ENCODE results near the gene ZFPL1. TPM values are rescaled to one million over a fixed set of nuclear protein-coding genes. Genes with fewer than 3 reads are reported as not detected.

The ZFPL1 gene
- total and polyA plus RNA-seq, 9 of the 15 experiments (the other 6 are each of a cell fraction or from before 2014, with no cell fraction given): 3.7 to 37.5 (median 22.7) TPM

GRCh38 chr11:65040847-65041622, 43.0 kb upstream of the ZFPL1 start, which contains the start of gene SAC3D1 (continued):
- TF ChIP-seq TFAP4 (CRISPR knock-in tag; IDR thresholded peaks at IDR 0.05; ENCODE audit: borderline replicate concordance) (peak; percentile 89; the same call in 1 of the 2 replicates), ESRRB (CRISPR knock-in tag; IDR thresholded peaks at IDR 0.05; ENCODE audit: borderline replicate concordance) (no peak), ZKSCAN8 (CRISPR knock-in tag; IDR thresholded peaks at IDR 0.05) (no peak), TAF7 (tag; IDR thresholded peaks at IDR 0.05) (peak; percentile 39; the same call in 1 of the 2 replicates), NR2C1 (IDR thresholded peaks at IDR 0.05) (peak; percentile 84), NR2C1 (tag; IDR thresholded peaks at IDR 0.05) (peak; percentile 94), MLX (CRISPR knock-in tag; conservative IDR thresholded peaks at IDR 0.05) (no peak), NKRF (IDR thresholded peaks at IDR 0.05; ENCODE audit: borderline replicate concordance) (no peak), ZNF174 (CRISPR knock-in tag; IDR thresholded peaks at IDR 0.05) (no peak), STAT6 (CRISPR knock-in tag; IDR thresholded peaks at IDR 0.05) (no peak), TRIM24 (IDR thresholded peaks at IDR 0.05) (peak; percentile 65 to 73; a peak in 2 of 4 replicates), POLR2G (IDR thresholded peaks at IDR 0.05; ENCODE audit: low read depth, low read length) (peak; percentile 91), ZBTB8A (IDR thresholded peaks at IDR 0.05; ENCODE audit: partially characterized antibody) (no peak)
- TF ChIP-seq, protein P1, sequence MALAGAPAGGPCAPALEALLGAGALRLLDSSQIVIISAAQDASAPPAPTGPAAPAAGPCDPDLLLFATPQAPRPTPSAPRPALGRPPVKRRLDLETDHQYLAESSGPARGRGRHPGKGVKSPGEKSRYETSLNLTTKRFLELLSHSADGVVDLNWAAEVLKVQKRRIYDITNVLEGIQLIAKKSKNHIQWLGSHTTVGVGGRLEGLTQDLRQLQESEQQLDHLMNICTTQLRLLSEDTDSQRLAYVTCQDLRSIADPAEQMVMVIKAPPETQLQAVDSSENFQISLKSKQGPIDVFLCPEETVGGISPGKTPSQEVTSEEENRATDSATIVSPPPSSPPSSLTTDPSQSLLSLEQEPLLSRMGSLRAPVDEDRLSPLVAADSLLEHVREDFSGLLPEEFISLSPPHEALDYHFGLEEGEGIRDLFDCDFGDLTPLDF (CRISPR knock-in tag; IDR thresholded peaks at IDR 0.05): peak; percentile 97
- TF ChIP-seq, protein P2, sequence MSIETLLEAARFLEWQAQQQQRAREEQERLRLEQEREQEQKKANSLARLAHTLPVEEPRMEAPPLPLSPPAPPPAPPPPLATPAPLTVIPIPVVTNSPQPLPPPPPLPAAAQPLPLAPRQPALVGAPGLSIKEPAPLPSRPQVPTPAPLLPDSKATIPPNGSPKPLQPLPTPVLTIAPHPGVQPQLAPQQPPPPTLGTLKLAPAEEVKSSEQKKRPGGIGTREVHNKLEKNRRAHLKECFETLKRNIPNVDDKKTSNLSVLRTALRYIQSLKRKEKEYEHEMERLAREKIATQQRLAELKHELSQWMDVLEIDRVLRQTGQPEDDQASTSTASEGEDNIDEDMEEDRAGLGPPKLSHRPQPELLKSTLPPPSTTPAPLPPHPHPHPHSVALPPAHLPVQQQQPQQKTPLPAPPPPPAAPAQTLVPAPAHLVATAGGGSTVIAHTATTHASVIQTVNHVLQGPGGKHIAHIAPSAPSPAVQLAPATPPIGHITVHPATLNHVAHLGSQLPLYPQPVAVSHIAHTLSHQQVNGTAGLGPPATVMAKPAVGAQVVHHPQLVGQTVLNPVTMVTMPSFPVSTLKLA (conservative IDR thresholded peaks at IDR 0.05): peak; percentile 42 to 76; a peak in 3 of 4 replicates

All from K562 (cell line).